Sigmoid colon (tissue), 7 donors: ENCODE results near the gene KDM1B. TPM values are rescaled to one million over a fixed set of nuclear protein-coding genes. Genes with fewer than 3 reads are reported as not detected.

Experiments
- DNase-seq: peaks from one replicate; pipeline ENCODE4 v3.0.0-alpha.2; 2019
- H3K27ac ChIP-seq, 4 donors: fragments of 200-600 bp; sonication (generic); one replicate each; pipeline ENCODE4 v1.5.1; 2016 to 2019; ENCODE audit warnings: mild to moderate bottlenecking in 1 of 4
- H3K27me3 ChIP-seq, 3 donors: fragments of 200-600 bp; sonication (generic); one replicate each; pipeline ENCODE4 v1.5.1; 2019; ENCODE audit warnings: mild to moderate bottlenecking in 1 of 3
- H3K36me3 ChIP-seq, 4 donors: fragments of 200-600 bp; sonication (generic); one replicate each; pipeline ENCODE4 v1.5.1; 2016 to 2019
- H3K4me1 ChIP-seq, 4 donors: fragments of 200-600 bp; sonication (generic); one replicate each; pipeline ENCODE4 v1.5.1; 2017 to 2019
- H3K4me3 ChIP-seq, 4 donors: fragments of 200-600 bp; sonication (generic); one replicate each; pipeline ENCODE4 v1.5.1; 2017 to 2019; ENCODE audit warnings: mild to moderate bottlenecking in 2 of 4, moderate library complexity in 1 of 4
- H3K9me3 ChIP-seq, 4 donors: fragments of 200-600 bp in 3 of 4; sonication (generic) in 3 of 4; one replicate each; pipeline versions ENCODE4 v1.5.1 to v1.6.1; 2013 to 2019
- EP300 ChIP-seq, 4 donors: sonication (generic); formaldehyde crosslinking; IDR thresholded peaks; one replicate each; pipeline ENCODE4 v1.6.1; 2017; ENCODE audit warnings: antibody characterized with exemption in 4 of 4
- POLR2A ChIP-seq, 2 donors: fragments of 450-650 bp; IDR thresholded peaks; one replicate each; pipeline ENCODE4 v1.6.1; 2016; ENCODE audit warnings: antibody characterized with exemption in 2 of 2, mild to moderate bottlenecking in 2 of 2, moderate library complexity in 2 of 2
- POLR2AphosphoS5 ChIP-seq, 4 donors: sonication (generic); formaldehyde crosslinking; IDR thresholded peaks; one replicate each; pipeline ENCODE4 v1.6.1; 2017; ENCODE audit warnings: antibody characterized with exemption in 4 of 4
- WGBS, 2 donors: extraction: QIAGEN DNeasy Blood & Tissue Kit; methylation state at CpG; one replicate each; pipeline ENCODE4 v1.1.7; 2013; 5-methylcytosine and 5-hydroxymethylcytosine counted together
- intact Hi-C: fragments of 100-400 bp; cut with DNase I; formaldehyde crosslinking; loops from one replicate; pipeline ENCODE4 v1.15.1; 2023
- polyA plus RNA-seq, 3 donors: library from polyadenylated mRNA; stranded (reverse); fragments of 200-250 nt; gene quantifications; one replicate each; pipeline ENCODE4 v1.2.3, GENCODE V29; 2013
- total RNA-seq, 4 donors: library from RNA; depleted of rRNA; stranded (reverse); fragments of >200 nt; gene quantifications; one replicate each; pipeline ENCODE4 v1.1.0, GENCODE V29; 2016
- TF ChIP-seq, protein P1 (sequence below), 4 experiments: fragments of 450-650 bp in 3 of 4; fragments of 200-600 bp in 1 of 4; IDR thresholded peaks; one replicate each; pipeline ENCODE4 v1.5.1; 2016 to 2019; ENCODE audit warnings: antibody characterized with exemption in 4 of 4, mild to moderate bottlenecking in 3 of 4, moderate library complexity in 2 of 4
- donor health status: healthy with polysubstance abuse.
- donor health status: Bipolar disorder and iron deficiency.
- donor health status: healthy.

KDM1B gene
- total and polyA plus RNA-seq, 7 donors = 10.2 to 32.8 (median 14.2) TPM

DNA sequence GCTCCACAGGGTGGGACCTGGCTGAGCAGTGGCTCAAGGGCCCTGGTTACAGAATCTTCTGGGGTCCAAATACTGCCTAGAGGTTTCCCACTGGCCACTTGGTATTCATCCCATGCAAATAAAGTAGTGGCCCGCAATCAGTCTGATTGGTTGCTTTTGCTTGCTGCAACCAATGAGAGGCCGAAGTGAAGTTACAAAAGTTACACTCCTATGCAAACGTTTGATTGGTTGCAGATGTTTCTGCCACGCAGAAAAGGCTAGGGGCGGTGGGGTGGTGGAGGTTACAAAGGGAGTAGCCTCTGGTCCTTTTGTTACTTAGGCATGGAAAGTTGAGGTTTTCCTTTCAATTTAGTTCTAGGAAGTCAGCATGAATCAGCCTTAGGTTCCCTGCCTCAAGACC lies 29.1 kb upstream of the KDM1B start:
- no peak for DNase-seq
- TF ChIP-seq, protein P1, sequence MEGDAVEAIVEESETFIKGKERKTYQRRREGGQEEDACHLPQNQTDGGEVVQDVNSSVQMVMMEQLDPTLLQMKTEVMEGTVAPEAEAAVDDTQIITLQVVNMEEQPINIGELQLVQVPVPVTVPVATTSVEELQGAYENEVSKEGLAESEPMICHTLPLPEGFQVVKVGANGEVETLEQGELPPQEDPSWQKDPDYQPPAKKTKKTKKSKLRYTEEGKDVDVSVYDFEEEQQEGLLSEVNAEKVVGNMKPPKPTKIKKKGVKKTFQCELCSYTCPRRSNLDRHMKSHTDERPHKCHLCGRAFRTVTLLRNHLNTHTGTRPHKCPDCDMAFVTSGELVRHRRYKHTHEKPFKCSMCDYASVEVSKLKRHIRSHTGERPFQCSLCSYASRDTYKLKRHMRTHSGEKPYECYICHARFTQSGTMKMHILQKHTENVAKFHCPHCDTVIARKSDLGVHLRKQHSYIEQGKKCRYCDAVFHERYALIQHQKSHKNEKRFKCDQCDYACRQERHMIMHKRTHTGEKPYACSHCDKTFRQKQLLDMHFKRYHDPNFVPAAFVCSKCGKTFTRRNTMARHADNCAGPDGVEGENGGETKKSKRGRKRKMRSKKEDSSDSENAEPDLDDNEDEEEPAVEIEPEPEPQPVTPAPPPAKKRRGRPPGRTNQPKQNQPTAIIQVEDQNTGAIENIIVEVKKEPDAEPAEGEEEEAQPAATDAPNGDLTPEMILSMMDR (IDR thresholded peaks at IDR 0.05) = no peak
- TF ChIP-seq POLR2AphosphoS5 (IDR thresholded peaks at IDR 0.05) = no peak
- WGBS, 2 donors = 69 to 85% methylated on average over 5 of the region's 5 CpGs
- Histone ChIP-seq H3K4me1 (peaks cover 0 to 13% (median 10%) of the 10 kb centered on the region in 4 donors), H3K27ac (no peak overlapping the region), H3K27me3 (no peaks in the 10 kb centered on the region), H3K36me3 (peaks cover 0 to 21% (median 3%) of the 10 kb centered on the region in 4 donors), H3K9me3 (no peaks in the 10 kb centered on the region), H3K4me3 (no peak overlapping the region)
- intact Hi-C loops = loop anchor here (10.0 kb wide), 1 partner anchor 971 kb away; no protein-coding TSS in a partner anchor

GRCh38 chr6:18132346-18132745 lies 22.9 kb upstream of the KDM1B start:
- H3K4me3 ChIP-seq = no peak overlapping the region
- H3K4me1 ChIP-seq = no peaks in the 10 kb centered on the region
- no peak overlapping the region for H3K27ac ChIP-seq
- no peak for TF ChIP-seq POLR2A (IDR thresholded peaks at IDR 0.05)
- no peak for TF ChIP-seq POLR2AphosphoS5 (IDR thresholded peaks at IDR 0.05)
- TF ChIP-seq EP300 (IDR thresholded peaks at IDR 0.05) = no peak
- peaks cover 0 to 53% (median 6%) of the 10 kb centered on the region in 4 donors for H3K36me3 ChIP-seq
- intact Hi-C loops = no loop called here
- 97 to 100% methylated on average over 3 of the region's 3 CpGs for WGBS, 2 donors
- no peaks in the 10 kb centered on the region for H3K27me3 ChIP-seq
- no peaks in the 10 kb centered on the region for H3K9me3 ChIP-seq
- DNase-seq = no peak

DNA sequence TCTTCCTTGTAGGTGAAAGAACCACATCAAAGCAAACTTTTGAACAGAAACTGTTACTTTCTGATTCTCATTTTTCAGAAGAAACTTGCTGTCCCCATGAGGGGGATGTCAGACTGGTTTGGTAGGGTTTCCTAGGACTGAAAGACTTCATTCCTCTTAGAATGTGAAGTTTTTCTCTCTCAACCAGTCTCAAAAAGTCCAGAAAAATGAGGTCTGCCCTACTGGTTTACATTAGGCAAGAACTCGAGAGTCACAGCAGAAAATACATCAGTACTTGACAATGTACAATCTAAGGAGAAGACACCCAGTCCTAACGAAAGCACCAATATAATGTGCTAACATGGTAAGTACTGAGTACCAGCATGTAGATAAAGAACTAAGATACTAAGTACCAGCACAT lies 20.1 kb upstream of the KDM1B start:
- Histone ChIP-seq H3K4me1 (no peaks in the 10 kb centered on the region), H3K4me3 (no peak overlapping the region), H3K9me3 (no peaks in the 10 kb centered on the region), H3K27me3 (no peaks in the 10 kb centered on the region), H3K27ac (no peak overlapping the region), H3K36me3 (peaks cover 0 to 53% (median 6%) of the 10 kb centered on the region in 4 donors)
- 95 to 98% methylated on average over 2 of the region's 2 CpGs for WGBS, 2 donors
- intact Hi-C loops = no loop called here
- DNase-seq = no peak
- no peak for TF ChIP-seq POLR2AphosphoS5 (IDR thresholded peaks at IDR 0.05)
- no peak for TF ChIP-seq POLR2A (IDR thresholded peaks at IDR 0.05)
- TF ChIP-seq, protein P1 (IDR thresholded peaks at IDR 0.05) = no peak
- TF ChIP-seq EP300 (IDR thresholded peaks at IDR 0.05) = no peak

- TF ChIP-seq POLR2AphosphoS5 (IDR thresholded peaks at IDR 0.05) (no peak), POLR2A (IDR thresholded peaks at IDR 0.05) (no peak), EP300 (IDR thresholded peaks at IDR 0.05) (no peak)
- TF ChIP-seq, protein P1 (IDR thresholded peaks at IDR 0.05) = no peak
- Histone ChIP-seq H3K9me3 (no peaks in the 10 kb centered on the region), H3K27me3 (no peaks in the 10 kb centered on the region), H3K4me1 (no peaks in the 10 kb centered on the region), H3K36me3 (peaks cover 0 to 43% (median 5%) of the 10 kb centered on the region in 4 donors), H3K27ac (no peak overlapping the region), H3K4me3 (no peak overlapping the region)
- intact Hi-C loops = no loop called here
- no peak for DNase-seq
- 92 to 97% methylated on average over 10 of the region's 10 CpGs for WGBS, 2 donors
These were observed 19.0 kb upstream of the KDM1B start for GRCh38 chr6:18136260-18136659.

- DNase-seq = no peak
- Histone ChIP-seq H3K4me1 (no peaks in the 10 kb centered on the region), H3K27me3 (no peaks in the 10 kb centered on the region), H3K36me3 (peaks cover 0 to 44% (median 11%) of the 10 kb centered on the region in 4 donors), H3K9me3 (no peaks in the 10 kb centered on the region), H3K4me3 (no peak overlapping the region), H3K27ac (no peak overlapping the region)
- intact Hi-C loops = no loop called here
- no peak for TF ChIP-seq POLR2AphosphoS5 (IDR thresholded peaks at IDR 0.05)
- TF ChIP-seq, protein P1 (IDR thresholded peaks at IDR 0.05) = no peak
- WGBS, 2 donors = 95 to 96% methylated on average over 5 of the region's 5 CpGs
These were observed 16.3 kb upstream of the KDM1B start for GRCh38 chr6:18138906-18139305.
